ENCODE data around the gene RPL6.
"Not testable (repeated sequence)": the region's sequence is repeated elsewhere in the genome, so short reads cannot be mapped to it uniquely, and the experiment has no call there.

- not testable (repeated sequence) for TF ChIP-seq CTCF, POLR2A (IDR thresholded peaks at IDR 0.05)
Measured at GRCh38 chr12:112457142-112457541, 47.7 kb upstream of the RPL6 start.

Data from uterus (tissue), 2 donors.